ENCODE data around the gene NFE2L2.
"Not testable (repeated sequence)": the region's sequence is repeated elsewhere in the genome, so short reads cannot be mapped to it uniquely, and the experiment has no call there.

The NFE2L2 gene

DNA sequence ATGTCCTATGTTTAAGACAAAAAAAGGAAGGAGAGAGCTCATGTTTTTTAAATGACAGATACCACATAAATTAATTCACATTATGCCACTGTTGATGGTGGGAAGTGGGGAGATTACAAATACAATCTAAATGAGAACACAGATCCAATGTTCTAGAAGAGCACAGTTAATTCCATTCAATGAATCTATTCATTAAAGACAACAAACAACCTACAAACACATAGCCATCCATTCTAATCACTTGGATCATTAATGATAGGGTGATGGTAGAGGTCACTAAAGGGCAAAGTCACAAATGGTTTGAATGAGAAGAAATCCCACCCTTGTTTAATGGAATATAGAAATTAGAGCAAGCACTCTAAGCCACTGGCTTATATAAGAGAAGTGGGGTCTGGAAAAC lies 30.3 kb downstream of the NFE2L2 start:
- DNase-seq (ENCODE audit: low read depth), result no peak

DNA sequence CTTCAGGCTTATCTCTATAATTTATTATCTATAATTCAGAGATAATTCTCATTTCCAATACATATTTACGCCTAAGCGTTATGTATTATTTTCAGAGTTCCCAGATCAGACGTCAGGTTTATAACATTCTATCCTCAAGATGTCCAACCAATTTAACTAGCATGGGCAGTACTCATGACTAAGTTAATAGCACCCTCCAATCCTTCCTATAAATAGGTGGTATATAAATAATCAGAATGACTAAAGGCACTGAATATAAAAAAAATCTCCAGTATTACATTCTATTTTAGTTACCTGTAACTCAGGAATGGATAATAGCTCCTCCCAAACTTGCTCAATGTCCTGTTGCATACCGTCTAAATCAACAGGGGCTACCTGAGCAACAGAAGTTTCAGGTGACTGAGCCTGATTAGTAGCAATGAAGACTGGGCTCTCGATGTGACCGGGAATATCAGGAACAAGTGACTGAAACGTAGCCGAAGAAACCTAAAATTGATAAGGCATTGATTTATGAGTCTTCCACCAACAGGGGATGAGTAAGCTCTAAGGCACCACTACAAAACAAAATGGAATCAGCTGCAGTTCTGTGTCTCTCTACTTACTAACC lies 32.3 kb downstream of the NFE2L2 start:
- no peak for DNase-seq (ENCODE audit: low read depth)

GRCh38 chr2:177231270-177231669 lies 33.3 kb downstream of the NFE2L2 start:
- no peak for DNase-seq (ENCODE audit: low read depth)

GRCh38 chr2:177229442-177230242 lies 34.9 kb downstream of the NFE2L2 start:
- DNase-seq (ENCODE audit: low read depth), result no peak

GRCh38 chr2:177225965-177226360 lies 38.6 kb downstream of the NFE2L2 start:
- DNase-seq (ENCODE audit: low read depth), result no peak

- DNase-seq (ENCODE audit: low read depth), result not testable (repeated sequence)
These were observed 41.1 kb downstream of the NFE2L2 start for GRCh38 chr2:177223436-177223835.

- no peak for DNase-seq (ENCODE audit: low read depth)
These were observed 42.6 kb downstream of the NFE2L2 start for GRCh38 chr2:177221970-177222369.

DNA sequence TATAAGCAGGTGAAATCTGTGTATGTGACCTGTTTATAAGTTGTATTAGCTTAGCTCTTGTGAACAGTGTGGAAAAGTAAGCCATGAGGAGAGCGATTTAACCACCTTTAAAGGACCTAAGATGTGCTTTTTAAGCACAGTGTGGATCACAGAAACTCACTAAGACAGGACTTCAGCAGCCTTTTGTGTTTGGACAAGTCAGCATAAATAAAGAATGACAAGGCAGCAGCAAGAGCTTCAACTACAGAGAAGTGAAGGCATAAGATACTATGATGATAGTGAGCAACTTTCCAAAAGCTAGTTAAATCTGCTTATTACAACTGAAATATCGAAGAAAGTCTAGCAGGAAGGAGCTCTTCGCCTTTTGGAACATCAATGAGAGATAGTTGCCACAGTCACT lies 43.0 kb downstream of the NFE2L2 start:
- DNase-seq (ENCODE audit: low read depth), result no peak

GRCh38 chr2:177219787-177220186 lies 44.7 kb downstream of the NFE2L2 start:
- DNase-seq (ENCODE audit: low read depth), result not testable (repeated sequence)

- no peak for DNase-seq (ENCODE audit: low read depth)
These were observed 47.2 kb downstream of the NFE2L2 start for GRCh38 chr2:177217247-177217843.

DNA sequence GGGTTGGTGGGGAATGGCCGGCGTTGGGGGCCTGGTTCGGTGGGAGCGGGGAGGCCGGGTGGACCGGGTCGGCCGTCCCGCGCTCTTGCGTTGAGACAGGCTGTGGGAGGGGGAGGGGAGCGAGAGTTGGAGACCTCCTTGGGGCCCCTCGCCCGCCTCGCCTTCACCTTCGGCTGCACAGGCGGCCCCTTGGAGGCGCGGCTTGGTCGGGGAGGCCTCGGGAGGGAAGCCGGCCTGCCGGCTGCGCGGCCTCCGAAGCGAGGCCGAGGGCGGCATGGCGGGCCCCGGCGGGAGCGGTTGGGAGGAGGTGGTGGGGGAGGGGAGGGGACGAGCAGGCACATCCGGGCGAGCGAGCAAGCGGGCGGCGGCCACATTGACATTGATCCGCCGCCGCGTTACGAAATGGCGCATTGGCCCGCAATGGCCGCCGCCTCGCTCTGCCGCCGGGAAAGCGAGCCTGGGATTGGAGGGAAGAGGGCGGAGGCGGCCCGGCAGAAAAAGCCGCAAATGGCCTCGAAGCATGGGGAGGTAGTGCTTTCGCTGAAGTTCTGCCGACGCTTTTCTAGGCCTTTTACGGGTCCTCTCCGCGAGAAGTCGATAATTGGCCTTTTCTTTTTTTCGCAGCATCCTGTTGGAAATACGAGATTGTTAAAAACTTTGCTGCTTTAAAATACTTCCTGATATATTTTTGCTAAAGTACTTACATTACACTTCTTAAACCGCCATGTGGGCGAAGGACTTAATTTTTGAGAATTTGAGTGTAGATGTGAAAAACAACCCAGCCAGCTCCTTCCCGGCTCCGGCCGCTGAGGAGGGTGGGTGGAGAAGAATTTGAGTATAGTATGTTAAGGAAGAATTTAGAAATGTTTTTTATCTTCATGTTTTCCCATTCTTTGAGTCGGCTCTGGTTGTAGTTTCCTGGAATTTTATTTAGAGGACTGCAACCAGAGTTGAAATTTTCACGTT lies 51.4 kb downstream of the NFE2L2 start:
- DNase-seq (ENCODE audit: low read depth), result peak; percentile 86

DNA sequence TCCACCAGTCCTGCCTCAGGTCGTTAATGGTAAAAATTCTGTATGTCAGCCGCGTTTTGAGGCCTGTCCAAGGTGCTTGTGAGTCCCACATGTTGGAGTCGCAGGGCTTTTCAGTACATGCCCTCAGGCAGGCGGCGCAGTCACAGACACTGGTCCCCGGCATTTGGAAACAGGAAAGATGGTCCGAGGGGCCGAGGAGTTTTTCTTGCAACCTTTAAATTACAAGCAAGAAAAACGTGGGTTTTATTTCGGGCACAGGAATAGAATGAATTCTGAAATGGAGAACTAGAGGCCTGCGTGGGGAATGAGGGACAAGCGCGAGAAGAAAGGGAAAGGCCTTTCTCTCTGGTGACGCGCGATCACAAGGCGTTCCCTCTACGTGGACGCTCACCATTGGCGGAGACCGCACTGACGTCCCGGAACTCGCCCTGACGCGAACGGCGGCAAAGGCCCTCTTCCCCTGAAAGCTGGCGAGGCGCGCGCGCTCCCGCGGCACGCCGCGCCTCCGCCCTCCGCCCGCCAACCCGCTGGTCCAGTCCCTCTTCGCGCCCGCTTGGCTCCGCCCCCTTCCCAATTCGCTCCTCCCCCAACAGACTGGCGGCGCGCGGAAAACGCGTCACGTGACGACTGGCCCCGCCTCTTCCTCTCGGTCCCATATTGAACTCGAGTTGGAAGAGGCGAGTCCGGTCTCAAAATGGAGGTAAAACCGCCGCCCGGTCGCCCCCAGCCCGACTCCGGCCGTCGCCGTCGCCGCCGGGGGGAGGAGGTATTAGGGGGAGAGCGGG lies 52.2 kb downstream of the NFE2L2 start, which contains the start of gene HNRNPA3:
TSS of gene HNRNPA3 (plus strand) at position 689 of the 785 bp plus-strand sequence. CDS start at position 695, 6 bp downstream.
- peak; percentile 99 for DNase-seq (ENCODE audit: low read depth)

DNA sequence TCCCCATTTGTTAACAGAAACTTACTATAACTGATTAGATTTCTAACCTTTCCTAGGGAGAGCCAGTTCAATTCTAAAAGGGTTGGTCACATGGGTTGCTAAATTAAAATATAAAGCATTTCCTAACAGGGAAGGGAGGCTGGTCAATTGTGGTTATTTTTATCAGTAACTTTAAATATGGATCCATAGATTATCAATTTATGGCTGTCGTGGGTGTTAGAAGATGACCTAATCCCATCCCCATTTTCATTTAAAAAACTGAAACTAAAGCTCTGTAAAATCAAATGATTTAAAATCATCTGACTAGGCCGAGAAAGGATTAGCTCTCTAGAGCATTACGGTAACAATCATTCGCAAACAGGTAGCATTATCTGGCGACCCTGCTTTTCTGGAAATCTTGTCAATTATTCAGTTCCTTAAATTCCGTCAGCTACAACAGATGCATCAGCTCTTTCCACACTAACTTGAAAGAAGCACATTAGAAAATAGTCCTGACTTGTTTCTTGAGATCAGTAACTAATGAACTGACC lies 52.9 kb downstream of the NFE2L2 start:
- no peak for DNase-seq (ENCODE audit: low read depth)

DNA sequence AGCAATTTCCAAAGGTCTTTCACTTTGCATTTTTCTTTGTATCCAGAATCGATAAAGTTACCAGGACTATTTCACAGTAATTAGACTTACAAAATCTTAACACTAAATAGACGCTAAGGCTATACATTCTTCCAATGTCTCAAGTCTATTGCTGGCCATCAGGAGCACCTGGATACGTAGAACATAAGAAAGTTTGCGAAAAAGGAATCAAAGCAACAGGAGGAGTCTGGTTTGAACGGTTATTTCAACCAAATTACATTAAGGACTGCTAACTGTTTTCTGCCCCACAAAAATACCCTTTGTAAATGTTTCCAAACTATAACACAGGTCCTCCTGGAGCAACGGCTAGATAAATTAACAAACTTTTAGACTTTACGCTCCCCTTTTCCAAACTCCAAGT lies 53.4 kb downstream of the NFE2L2 start:
- no peak for DNase-seq (ENCODE audit: low read depth)

- no peak for DNase-seq (ENCODE audit: low read depth)
These were observed 57.4 kb downstream of the NFE2L2 start for GRCh38 chr2:177207101-177207500.

GRCh38 chr2:177204417-177204816 lies 60.1 kb downstream of the NFE2L2 start:
- DNase-seq (ENCODE audit: low read depth), result no peak

- DNase-seq (ENCODE audit: low read depth), result no peak
These were observed 62.6 kb downstream of the NFE2L2 start for GRCh38 chr2:177201919-177202346.

DNA sequence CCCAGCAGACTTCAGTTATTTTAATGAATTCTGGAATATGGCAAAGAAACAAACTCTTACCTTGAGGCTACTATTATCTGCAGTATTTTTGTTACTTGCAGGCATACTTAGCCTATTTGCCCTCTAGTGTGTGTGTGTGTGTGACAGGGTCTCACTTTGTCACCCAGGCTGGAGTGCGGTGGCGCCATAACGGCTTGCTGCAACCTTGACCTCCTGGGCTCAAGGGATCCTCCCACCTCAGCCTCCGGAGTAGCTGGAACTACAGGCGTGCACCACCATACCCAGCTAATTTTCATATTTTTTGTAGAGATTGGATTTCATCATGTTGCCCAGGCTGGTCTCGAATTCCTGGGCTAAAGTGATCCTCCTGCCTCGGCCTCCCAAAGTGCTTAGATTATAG lies 64.1 kb downstream of the NFE2L2 start:
- not testable (repeated sequence) for DNase-seq (ENCODE audit: low read depth)

GRCh38 chr2:177195194-177195593 lies 69.3 kb downstream of the NFE2L2 start:
- no peak for DNase-seq (ENCODE audit: low read depth)

DNA sequence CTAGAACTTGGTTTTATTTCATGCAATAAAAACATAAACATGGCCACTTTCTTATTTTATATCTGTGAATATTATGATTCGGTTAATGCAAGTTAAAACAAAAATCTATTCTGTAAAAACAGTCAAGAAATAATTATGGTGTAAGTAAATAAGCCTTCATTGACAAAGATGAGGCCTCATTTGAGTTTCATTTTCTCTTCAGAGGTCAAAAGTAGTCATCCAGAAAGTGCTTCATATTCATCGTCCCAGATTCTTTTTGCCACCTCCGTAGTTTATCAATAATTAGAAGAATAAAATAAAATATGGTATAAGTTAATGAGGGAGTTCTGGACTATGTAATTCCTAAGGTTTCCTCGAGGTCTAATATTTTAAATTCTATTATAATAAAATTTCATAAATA lies 71.3 kb downstream of the NFE2L2 start:
- no peak for DNase-seq (ENCODE audit: low read depth)

- no peak for DNase-seq (ENCODE audit: low read depth)
These were observed 71.7 kb downstream of the NFE2L2 start for GRCh38 chr2:177192788-177193187.
